GM19455 (cell line): ENCODE measurements around the gene LILRA1.
"Not testable (repeated sequence)": the region's sequence is repeated elsewhere in the genome, so short reads cannot be mapped to it uniquely, and the experiment has no call there.

Experiments used
- ATAC-seq: cut with Tn5 transposase; IDR thresholded peaks from one replicate; pipeline ENCODE4 v1.9.1; 2021; ENCODE audit not compliant: unreplicated experiment

The LILRA1 gene

GRCh38 chr19:54624234-54624633, 30.8 kb downstream of the LILRA1 start:
- ATAC-seq, result not testable (repeated sequence)

- ATAC-seq, result not testable (repeated sequence)
These were observed 31.7 kb downstream of the LILRA1 start for GRCh38 chr19:54624934-54625730.

- ATAC-seq, result no peak
These were observed 33.3 kb downstream of the LILRA1 start for GRCh38 chr19:54626757-54627156.

GRCh38 chr19:54627912-54628311, 34.5 kb downstream of the LILRA1 start:
- not testable (repeated sequence) for ATAC-seq

GRCh38 chr19:54630262-54630661, 36.8 kb downstream of the LILRA1 start, which contains the start of gene LILRB1:
TSS of gene LILRB1 (plus strand) at chr19:54630484. CDS start at chr19:54631074, 590 bp downstream.
- not testable (repeated sequence) for ATAC-seq

- ATAC-seq, result no peak
These were observed 37.4 kb downstream of the LILRA1 start for GRCh38 chr19:54630782-54631181.

- ATAC-seq, result not testable (repeated sequence)
These were observed 38.3 kb downstream of the LILRA1 start for GRCh38 chr19:54631489-54632337.

- not testable (repeated sequence) for ATAC-seq
These were observed 39.1 kb downstream of the LILRA1 start for GRCh38 chr19:54632517-54632916.

- ATAC-seq, result no peak
These were observed 40.0 kb downstream of the LILRA1 start for GRCh38 chr19:54633401-54633800.

GRCh38 chr19:54636081-54636480, 42.6 kb downstream of the LILRA1 start:
- not testable (repeated sequence) for ATAC-seq

- no peak for ATAC-seq
These were observed 45.3 kb downstream of the LILRA1 start for GRCh38 chr19:54638683-54639082.

- not testable (repeated sequence) for ATAC-seq
These were observed 49.5 kb downstream of the LILRA1 start for GRCh38 chr19:54642953-54643352.

- not testable (repeated sequence) for ATAC-seq
These were observed 50.2 kb downstream of the LILRA1 start for GRCh38 chr19:54643583-54643982.

GRCh38 chr19:54644056-54644455, 50.6 kb downstream of the LILRA1 start:
- no peak for ATAC-seq

- no peak for ATAC-seq
These were observed 53.0 kb downstream of the LILRA1 start for GRCh38 chr19:54646331-54646841.

- ATAC-seq, result no peak
These were observed 54.7 kb downstream of the LILRA1 start for GRCh38 chr19:54648129-54648528.

- no peak for ATAC-seq
These were observed 56.8 kb downstream of the LILRA1 start for GRCh38 chr19:54650108-54650655.
